Stimulated activated CD8-positive, alpha-beta memory T cell treated with anti-CD3 and anti-CD28 coated beads, Interleukin-15, amount 100 ng/mL, for 24 hours (primary cell): ENCODE measurements around the gene SLC26A3.

ENCODE experiments used
- DNase-seq: peaks from one replicate; pipeline ENCODE4 v3.0.0-alpha.2; 2020; ENCODE audit warnings: low read depth

Gene SLC26A3

DNA sequence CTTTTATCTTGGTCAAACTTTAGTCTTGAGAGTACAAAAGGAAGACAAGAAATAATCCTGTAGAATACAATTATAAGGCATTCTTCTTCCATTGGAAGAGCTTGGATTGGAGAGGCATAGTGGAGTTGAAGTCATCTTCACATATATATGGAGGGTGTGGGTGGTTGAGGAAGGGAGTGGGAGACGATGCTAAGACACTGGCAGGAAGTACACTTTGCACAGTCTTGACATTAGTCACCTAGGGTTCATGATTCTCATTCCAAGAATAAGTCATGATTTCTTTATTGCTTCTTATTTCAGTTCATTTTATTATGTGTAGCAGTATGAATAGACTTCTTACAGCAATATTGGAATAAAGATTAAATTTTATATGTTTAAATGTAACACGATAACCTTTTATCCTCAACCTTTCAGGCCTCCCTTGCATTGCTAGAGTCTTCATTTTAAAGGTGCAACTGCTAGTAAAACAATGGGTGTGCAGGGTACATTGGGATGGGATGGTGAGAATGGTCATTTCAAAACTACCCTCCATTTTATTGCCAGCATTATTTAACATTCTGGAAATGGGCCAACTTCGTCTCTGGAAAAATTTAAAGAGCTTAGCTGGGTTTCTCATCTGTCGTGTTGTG, 12.3 kb upstream of the SLC26A3 start:
- no peak for DNase-seq

DNA sequence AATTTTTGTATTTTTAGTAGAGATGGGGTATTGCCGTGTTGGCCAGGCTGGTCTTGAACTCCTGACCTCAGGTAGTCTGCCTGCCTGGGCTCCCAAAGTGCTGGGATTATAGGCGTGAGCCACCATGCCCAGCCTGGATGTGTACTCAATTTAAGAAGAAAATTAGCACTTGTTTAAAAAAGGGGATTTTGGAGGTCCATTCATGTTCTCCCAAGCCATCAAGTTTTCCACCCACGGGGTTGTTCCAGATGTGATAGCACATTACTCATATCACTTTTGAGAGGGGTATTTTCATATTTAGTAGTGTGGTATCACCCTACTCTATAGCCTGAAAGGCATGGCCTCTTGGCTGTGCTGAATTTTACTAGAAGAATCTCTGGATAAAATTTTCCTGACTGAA, 10.5 kb upstream of the SLC26A3 start:
- DNase-seq, result no peak

DNA sequence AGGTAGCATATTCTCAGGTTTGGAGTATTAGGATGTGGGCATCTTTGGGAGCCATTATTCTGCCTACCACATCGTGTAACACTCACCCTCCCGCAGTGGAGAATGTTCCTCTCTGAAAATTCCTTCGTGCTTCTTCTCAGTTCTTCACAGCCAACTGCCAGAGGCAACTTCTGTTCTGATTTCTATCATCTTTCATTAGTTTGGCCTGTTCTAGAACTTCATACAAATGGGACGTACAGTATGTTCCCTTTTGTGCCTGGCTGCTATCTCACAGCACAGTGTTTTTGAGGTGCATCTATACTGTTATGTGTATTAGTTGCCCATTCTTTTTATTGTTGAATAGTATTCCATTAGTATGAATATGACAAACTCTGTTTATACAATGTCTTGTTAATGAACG, 8.9 kb upstream of the SLC26A3 start:
- DNase-seq, result no peak

DNA sequence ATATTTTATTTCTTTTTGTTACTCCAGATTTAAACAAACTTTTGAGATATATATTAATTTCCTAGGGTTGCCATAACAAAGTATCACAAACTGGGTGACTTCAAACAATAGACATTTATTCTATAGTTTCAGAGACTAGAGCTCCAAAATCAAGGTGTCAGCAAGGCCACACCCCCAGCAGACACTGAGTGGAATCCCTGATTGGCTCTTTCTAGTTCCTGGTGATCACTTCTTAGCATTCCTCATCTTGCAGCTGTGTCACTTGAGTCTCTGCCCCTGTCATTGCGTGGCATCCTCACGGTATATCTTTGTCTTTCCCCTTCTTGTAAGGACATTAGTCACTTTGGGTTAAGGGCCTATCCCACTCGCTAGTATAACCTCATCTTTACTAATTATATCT, 7.6 kb upstream of the SLC26A3 start:
- DNase-seq, result no peak

DNA sequence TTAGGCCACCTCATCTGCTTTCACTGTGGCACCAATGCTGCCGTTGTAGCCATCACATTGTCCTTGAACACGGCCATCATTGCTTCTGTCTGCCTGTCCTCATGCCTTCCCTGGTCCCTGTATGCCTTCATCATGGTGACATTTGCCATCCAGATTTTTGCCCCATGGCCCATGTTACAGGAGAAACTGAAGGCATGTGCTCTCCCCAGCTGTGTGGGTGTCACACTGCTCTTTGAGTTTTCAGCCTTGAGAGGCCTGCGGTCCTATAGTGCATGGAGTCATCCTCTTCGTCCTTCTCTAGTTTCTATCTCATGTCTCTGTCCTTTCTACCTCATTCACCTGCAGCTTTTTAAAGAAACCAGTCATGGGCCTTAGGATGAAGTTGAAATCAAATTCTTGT, 6.2 kb upstream of the SLC26A3 start:
- no peak for DNase-seq

DNA sequence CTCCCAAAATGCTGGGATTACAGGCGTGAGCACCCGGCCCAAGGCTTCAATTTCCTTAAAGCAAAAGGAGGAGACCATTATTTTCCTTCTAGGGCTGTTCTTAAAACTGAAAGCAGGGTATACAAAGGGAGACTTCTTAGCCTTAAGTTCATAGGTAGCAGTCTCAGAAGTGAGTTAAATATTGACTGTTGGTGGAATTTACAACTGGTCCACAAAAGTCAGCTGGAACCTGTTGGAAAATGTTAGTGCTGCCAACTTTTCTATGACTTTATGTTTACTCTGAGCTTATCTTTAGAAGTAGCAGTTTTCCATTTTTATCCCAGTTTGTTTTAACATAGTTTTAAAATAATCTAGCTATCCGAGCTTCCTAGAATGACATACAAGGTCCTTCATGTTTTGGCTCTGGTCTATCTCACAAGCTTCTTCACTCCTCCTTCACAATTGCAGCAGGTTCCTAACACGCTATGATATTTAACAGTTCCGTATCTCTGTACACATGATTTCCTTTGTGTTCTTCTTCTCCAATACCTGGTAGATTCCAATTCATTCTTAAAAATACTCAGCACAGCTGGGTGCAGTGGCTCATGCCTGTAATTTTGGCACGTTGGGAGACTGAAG, 3.3 kb downstream of the SLC26A3 start:
- no peak for DNase-seq

DNA sequence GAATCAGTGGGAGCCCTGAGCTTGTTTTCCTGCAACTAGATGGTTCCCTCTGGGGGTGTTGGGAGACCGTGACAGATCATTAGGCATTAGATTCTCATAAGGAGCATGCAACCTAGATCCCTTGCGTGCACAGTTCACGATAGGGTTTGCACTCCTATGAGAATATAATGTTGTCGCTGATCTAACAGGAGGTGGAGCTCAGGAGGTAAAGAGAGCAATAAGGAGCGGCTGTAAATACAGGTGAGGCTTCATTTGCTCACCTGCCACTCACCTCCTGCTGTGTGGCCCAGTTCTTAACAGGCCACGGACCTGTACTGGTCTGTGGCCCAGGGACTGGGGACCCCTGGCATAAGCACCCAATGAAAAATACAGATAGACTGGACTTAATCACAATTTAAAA, 10.7 kb downstream of the SLC26A3 start:
- DNase-seq, result no peak

DNA sequence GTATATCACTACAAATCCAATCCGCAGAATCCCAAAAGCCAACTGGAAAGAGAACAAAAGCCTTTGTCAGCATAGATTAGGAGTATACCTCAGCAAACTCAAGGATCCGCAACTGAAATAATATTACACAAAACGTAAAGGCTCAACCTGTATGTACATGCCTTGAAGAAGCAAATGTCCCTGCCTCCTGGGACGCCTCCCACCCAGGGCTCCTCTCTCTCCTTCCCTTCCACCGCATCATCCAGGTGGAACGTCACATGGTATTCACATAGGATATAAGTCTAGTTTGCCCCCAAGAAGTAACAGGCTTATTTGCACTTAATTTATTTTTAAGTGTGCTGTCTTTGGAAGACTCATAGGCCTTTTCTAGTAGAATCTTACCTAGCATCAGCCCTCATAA, 13.4 kb downstream of the SLC26A3 start:
- DNase-seq, result no peak

DNA sequence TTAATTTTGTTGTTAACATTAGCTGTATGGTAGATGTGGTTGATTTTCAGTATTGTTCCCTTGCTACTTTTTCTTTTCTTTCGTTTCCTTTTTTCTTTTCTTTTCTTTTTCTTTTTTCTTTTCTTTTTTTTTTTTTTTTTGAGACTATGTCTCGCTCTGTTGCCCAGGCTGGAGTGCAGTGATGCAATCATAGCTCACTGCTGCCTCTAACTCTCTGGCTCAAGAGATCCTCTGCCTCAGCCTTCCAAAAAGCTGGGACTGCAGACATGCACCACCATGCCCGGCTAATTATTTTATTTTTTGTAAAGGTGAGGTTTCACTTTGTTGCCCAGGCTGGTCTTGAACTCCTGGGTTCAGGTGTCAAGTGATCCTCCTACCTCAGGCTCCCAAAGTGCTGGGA, 14.4 kb downstream of the SLC26A3 start:
- DNase-seq, result no peak

DNA sequence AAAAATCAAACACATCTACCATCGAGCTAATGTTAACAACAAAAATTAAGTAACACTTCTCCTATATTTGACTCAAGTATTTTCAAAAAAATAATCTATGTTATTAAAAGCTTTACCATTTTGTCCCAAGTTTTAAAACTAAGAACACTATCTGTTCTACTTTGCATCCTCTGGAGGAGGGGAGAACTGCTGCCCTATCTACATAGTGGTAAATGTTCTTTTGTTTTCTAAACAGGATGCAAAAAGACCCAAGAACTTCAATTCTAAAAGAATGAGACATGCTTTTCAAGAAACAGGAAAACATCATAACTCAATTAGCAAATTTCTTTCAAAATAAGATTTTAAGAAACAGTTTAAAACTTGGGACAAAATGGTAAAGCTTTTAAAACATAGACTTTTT, 14.8 kb downstream of the SLC26A3 start:
- DNase-seq, result no peak

DNA sequence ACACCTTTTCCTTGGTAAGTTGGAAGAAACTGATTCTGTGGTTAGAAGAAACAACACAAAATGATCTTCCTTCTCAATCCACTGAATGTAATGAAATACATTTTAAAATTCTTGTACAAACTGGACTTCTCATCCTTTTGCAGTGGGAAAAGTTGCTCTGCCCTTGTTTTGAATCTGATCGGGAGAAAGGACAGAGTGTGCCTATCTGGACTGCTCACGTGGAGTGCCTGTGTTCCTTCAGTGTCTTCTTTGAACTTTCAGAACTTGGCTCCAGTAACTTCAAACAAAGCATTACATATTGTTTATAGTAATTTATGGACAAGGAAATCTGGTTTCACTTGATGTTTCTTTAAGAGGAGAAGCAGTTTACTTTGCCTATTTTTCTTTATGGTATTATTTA, 17.1 kb downstream of the SLC26A3 start:
- DNase-seq, result no peak

DNA sequence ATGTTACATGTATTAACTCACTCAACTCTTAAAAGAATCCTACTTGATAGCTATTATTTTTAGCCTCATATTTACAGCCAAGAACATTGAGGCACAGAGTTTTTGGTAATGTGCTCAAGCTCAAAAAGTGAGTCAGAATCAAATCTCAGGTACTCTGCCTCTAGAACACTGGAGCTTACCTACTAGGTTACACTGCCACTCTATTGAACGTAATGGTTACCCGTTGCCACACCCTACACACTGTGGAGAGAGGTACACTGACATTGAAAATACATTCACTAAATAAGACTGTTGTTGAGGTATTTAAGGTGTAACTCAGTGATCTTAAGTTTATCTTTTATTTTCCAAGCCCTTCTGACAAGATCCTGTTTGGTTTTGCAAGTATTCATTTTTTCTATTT, 17.9 kb downstream of the SLC26A3 start:
- DNase-seq, result no peak

DNA sequence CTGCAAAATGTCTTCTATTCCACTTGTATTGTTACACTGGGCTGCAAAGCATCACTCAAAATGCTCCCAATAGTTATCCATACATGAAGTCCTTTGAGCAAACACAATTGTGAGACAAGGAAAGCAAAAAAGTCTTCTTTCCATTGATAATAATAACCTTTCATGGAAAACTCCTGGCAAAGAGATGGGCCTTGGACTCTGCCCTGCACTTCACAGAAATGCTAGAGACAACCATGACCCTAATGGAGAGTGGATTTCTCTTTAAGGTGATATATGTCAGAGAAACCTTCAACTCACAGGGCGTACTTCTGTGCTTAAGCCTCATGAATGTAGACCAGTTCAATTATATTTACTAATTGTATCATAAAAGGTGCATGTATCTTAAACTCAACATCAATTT, 19.4 kb downstream of the SLC26A3 start:
- no peak for DNase-seq

DNA sequence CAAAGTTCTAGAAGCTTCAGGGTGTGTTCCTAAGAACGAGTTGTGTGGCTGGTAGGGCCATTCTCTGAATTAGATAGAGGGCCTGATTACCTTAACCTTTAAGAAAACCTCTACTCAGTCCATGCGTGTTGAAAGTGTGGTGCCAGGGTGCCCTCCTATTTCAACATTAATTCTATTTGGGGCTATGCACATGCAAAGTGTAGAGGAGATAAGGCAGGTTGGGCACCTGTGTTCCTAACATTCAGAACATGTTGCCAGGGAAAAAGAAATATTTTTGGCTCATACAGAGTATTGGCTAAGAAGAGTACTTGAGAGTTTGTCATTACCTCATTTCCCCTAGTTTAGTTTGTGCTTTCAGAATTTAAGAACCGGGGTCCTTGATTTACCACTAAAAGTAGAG, 20.6 kb downstream of the SLC26A3 start:
- DNase-seq, result no peak

DNA sequence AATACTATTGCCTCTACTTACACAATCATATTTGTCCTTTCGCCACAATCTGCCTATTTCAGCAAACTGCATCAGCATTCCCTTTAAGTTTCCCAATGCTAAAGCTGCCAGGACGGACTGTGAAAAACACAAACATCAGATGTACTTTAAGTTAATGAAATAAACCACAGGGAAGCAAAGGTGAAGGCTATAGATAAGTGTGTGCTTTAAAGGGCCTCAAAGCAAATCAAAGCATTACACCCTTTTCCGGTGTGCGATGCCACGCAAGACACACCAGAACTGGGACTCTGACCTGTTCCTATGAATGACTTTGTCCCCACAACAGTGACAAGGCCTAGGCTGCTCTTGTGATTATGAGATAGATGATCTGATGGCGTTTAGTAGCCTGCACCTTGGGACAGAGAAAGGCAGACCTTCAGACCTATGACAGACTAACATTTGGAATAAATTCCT, 23.4 kb downstream of the SLC26A3 start:
- DNase-seq, result no peak

DNA sequence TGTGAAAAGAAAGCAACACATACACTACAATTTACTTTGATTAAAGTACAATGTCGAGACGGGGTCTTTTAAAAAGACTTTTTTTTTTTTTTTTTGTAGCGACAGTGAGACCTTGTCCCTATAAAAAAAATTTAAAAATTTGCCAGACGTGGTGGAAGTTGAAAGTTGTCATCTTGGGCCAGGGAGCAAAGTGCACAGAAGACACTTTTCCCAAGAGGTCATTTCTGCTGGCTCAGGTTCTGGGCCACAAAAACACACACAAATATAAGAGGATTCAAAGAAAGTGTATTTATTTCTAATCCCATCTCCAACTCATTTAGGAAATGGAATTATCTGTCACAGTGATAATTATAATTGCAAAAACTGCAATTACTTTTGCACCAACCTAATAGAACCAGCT, 24.7 kb downstream of the SLC26A3 start:
- no peak for DNase-seq

DNA sequence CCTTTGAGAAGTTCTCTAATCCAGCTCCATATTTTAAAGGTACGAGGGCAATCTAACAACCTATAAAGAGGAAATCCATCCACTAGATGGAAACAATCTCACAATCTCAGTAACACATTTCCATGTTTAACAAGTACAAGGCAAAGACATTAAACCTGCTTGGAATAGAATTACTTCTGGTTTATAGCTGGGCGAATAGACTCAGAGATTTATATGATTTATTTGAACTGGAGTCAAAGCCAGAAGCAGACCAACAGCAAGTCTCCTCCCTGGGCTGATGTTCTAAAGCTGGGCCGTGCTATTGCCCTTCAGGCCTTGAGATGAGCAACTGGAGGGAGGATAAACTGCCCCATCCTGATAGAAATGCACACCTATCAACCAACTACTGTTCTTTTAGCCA, 25.3 kb downstream of the SLC26A3 start:
- DNase-seq, result no peak

DNA sequence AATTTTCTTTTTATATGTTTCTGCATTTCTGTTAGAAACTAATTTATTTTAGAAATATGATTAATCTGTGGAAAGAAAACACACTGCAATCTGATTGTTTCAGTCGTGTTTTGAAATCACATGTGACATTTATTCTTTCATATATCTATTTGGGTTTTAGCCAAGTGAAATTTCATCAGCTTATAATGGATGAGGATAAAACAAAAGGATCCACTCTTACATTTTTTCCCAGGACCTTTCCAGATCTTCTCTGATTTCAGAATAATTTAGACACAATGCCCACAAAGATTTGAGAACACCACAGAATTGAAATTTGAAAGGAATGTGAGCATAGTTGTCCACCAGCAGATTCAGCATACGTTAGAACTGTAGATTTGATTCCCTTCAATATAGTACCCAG, 30.0 kb downstream of the SLC26A3 start:
- no peak for DNase-seq

DNA sequence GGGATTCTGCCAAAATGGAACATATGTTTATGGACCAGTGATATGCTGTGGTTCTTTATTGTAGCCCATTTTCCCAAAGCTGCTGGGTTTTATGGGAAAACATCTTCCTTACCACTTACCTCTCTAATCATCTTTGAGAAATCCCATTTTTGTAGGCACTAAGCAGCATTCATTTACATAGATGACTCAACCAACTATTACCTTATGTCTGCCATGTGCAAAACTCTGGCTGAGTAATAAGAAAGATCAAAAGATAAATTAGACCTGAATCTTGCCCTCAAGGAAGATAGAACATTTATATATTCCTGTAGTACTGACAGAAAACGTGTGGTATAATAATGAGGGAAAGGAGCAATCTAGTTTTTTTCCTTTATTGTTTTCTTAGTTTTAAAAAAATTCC, 34.8 kb downstream of the SLC26A3 start:
- DNase-seq, result no peak

DNA sequence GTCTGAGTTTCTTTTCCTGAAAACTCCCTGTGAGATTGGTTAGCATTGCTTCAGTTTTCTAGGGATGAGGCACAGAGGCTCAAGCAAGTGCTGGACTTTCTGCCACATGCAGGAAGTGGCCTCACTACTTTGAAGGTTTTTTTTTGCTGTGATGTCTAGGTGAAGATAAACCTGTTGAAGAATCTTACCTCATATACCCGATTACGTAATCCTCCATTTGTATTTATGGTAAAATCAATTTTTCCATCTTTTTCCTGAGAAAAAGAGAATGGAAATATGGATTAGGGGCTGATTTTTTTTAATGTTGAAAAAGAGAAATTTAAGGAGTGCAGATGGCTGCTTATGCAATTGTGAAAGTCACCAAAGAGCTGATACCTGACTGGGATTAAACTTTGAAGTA, 35.6 kb downstream of the SLC26A3 start:
- DNase-seq, result no peak

DNA sequence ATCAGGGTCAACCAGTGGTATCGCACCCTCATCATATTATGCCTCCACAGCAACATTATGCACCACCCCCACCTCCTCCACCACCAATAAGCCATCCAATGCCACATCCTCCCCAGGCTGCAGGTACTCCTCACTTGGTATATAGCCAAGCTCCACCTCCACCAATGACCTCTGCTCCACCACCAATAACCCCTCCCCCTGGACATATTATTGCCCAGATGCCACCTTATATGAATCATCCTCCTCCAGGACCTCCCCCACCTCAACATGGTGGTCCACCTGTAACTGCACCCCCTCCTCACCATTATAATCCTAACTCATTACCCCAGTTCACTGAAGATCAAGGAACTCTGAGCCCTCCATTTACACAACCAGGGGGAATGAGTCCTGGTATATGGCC, 44.4 kb downstream of the SLC26A3 start:
- DNase-seq, result no peak

DNA sequence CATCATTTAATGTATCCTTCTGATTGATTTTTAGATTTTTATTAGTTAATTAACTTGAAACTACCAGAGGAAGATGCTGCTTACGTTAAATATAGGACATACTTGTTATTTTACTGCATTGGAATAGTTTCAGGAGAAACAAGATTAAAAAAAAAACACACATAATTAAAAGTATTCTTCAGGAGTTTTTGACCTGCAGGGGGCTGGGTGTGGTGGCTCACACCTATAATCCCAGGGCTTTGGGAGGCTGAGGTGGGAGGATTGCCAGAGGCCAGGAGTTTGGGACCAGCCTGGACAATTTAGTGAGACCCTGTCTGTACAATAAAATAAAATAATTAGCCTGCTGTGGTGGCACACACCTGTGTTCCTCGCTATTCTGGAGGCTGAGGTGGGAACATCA, 48.4 kb downstream of the SLC26A3 start:
- DNase-seq, result no peak

DNA sequence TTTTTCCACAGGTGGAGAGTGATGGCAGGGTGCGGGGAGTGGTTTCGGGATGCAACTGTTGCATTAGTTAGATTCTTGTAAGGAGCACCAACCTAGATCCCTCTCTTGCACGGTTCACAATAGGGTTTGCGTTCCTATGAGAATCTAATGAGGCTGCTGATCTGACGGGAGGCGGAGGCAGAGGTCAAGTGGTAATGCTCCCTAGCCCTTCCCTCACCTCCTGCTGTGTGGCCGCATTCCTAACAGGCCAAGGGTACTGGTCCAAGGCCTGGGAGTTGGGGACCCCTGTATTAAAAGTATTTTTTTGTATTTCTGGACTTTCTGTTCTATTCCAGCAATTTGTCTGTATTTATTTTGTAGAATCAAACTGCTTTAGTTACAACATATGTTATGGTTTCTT, 51.9 kb downstream of the SLC26A3 start:
- no peak for DNase-seq

DNA sequence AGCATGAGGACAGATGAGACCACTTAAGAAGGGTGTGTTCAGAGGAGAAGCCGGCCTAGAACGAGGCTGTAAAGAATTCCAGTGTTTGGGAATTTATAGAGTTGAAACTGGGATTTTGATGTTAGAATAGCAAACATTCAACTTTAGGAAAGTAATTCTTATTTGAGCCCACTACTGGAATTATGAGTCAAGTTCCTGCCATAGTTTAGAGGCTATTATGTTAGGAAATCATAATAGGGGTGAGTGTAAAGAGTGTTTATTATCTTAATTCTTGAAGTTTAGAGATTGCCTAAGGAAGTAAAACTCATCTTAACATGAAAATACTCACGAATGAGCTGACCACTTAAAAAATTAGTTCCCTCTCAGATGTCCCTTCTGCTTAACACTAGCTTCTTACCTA, 57.0 kb downstream of the SLC26A3 start:
- no peak for DNase-seq
